Cardiac fibroblast (primary cell): ENCODE results near the gene MAD1L1.

Experiments used
- DNase-seq, 2 donors: peaks; one replicate each; pipeline versions ENCODE4 v3.0.0 to v3.0.0-alpha.2; 2010; ENCODE audit warnings: low read depth in 2 of 2
- H3K4me3 ChIP-seq, 2 donors: replicated peaks in 1 of 2; 1 replicate in 1 of 2; 2 replicates in 1 of 2; pipeline ENCODE4 v1.5.1; 2011; ENCODE audit warnings: low read depth in 2 of 2, low read length in 2 of 2, mild to moderate bottlenecking in 2 of 2, moderate library complexity in 1 of 2
- CTCF ChIP-seq: IDR thresholded peaks from one replicate; pipeline ENCODE4 v1.5.1; 2011; ENCODE audit warnings: low read depth, mild to moderate bottlenecking, low read length, inconsistent platforms

The MAD1L1 gene

DNA sequence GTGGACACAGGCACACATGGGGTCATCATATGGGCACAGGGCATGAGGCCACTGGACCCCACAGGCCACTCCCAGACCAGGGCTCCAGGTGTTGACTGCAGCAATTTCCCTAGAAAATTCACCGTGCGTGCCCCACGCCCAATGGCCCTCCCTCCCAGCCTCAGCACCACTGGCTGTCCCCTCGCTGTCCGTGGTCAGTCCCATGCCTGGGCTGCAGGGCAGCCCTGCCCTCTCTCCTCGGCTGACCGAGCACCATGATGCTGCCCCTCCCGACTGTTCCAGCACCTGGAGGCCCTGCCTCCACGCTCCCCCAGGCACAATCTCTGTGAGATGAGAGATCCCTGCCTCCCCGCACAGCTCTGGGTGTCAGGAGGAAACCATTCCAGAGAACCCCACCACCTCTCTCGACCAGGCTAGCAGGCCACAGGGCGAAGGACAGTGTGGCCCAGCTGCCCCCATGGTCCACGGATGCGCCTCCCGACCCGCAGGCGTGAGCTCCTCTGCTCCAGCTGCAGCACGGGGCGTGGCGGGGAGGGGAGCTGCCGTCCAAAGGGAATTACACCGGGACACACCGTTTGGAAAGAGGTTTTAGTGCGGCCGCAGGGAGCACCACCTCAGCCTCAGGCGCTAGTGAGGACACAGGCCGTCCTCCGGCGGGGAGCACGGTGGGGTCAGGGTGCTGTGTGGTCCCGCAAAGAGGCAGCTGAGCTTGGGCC lies 21.8 kb upstream of the MAD1L1 start:
- no peak for TF ChIP-seq CTCF
- DNase-seq, result no peak

GRCh38 chr7:2253525-2254244 lies 20.9 kb upstream of the MAD1L1 start:
- TF ChIP-seq CTCF, result no peak
- H3K4me3 ChIP-seq, result no peak overlapping the region
- no peak for DNase-seq

More for the DNA sequence above, 21.8 kb upstream of the MAD1L1 start:
- H3K4me3 ChIP-seq, result no peak overlapping the region

DNA sequence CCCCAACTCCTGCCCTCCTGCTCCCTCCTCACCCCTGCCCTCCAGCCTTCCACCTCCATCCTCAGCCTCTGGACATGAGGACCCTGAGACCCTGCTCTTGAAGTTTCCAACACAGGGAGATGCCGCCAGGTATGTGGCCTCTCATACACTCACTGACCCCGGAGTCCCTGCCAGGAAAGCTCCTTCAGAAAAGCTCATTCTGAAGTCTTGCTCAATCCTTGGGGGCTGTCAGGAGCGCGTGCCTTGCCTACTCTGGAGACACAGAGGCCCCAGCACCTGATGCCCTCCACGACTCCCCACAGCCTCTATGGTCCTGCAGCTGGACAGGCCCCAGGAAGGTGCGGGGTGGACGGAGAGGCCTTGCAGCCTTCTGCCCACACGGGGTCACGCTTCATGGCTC lies 20.3 kb upstream of the MAD1L1 start:
- TF ChIP-seq CTCF, result no peak
- H3K4me3 ChIP-seq, result no peak overlapping the region
- DNase-seq, result no peak

GRCh38 chr7:2251841-2252771 lies 19.4 kb upstream of the MAD1L1 start:
- TF ChIP-seq CTCF, result no peak
- H3K4me3 ChIP-seq, result no peak overlapping the region
- DNase-seq, result no peak

GRCh38 chr7:2251381-2251780 lies 18.6 kb upstream of the MAD1L1 start:
- no peak for DNase-seq
- no peak overlapping the region for H3K4me3 ChIP-seq
- no peak for TF ChIP-seq CTCF

GRCh38 chr7:2249744-2250323 lies 17.1 kb upstream of the MAD1L1 start:
- DNase-seq, result no peak
- TF ChIP-seq CTCF, result no peak
- H3K4me3 ChIP-seq, result no peak overlapping the region
